Measurements from ENCODE around the gene C10orf90. TPM values are rescaled to one million over a fixed set of nuclear protein-coding genes. Genes with fewer than 3 reads are reported as not detected.
"Not testable (repeated sequence)": the region's sequence is repeated elsewhere in the genome, so short reads cannot be mapped to it uniquely, and the experiment has no call there.

C10orf90 gene
- total RNA-seq, 1 experiment from 2014 or later, result not detected

DNA sequence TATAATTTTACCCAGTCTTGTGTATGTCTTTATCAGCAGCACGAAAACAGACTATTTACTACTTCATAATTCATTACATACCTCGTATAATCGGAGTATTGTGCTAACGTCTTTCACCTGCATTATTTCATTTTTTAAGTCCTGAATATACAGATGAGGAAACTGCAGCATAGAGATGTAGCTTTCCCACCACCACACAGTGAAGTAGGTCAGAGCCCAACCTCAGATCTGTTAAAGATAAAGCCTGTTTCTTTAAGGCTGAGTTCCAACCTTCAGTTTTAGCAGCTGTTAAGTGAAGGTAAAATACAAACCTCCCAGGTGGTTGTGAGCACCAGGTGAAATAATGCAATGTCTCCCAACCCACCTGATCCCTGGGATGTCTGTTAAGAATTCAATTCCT is 280.2 kb downstream of the C10orf90 start:
- in situ Hi-C loops (cut with HindIII; ENCODE audit: low sequenced_read_pairs), result no loop called here
- no peak for DNase-seq (ENCODE audit: low spot score)

DNA sequence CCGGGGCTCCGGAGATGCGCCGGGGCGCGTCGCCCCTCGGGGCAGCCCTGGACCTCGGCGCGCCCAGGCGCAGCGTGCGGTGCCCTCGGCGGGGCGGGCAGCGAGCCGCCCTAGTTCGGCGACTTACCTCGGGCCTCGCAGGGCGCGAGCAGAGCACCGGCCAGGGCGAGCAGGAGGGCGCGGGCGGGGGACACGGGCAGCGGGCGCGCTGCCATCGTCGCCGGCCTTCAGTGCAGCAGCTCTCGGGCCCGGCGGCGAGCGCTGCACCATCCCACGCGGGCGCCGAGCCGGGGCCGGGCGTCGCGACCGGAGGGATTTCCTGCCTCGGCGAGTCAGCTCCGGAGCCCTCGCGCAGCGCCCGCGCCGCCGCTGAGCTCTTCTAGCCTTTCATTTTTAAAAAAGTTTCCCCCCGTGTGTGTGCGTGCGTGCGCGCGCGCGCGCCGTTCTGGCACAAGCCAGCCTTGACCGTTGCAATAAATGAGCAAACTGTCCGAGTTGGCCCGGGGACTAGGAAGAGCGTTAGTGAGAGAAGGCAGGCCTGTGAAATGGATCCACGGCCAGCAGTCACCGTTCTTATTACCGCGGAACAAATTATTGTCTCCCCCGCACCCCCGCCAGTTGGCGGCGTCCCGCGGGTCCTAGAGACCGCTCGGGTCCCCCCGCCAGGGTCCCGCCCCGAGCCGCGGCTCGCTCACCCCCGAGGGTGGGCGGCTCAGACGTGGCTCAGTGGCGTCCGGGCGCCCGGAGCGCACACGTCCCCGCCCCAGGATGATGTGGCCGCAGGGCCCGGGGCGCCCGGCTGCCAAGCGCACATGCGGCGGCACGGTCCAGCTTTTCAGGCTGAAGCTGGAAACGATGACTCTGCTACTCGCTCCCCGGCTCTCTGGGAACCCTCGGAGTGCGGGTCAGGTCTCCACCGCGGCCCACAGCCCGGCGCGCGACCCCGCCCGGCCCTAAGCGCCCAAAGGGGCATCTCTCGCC is 282.3 kb downstream of the C10orf90 start, which contains the start of gene ADAM12:
Gene ADAM12, minus strand, starts transcription at position 547 of the 981 bp plus-strand sequence. Its CDS starts 332 bp downstream, at position 215.
- DNase-seq (ENCODE audit: low spot score), result no peak
- in situ Hi-C loops (cut with HindIII; ENCODE audit: low sequenced_read_pairs), result no loop called here

DNA sequence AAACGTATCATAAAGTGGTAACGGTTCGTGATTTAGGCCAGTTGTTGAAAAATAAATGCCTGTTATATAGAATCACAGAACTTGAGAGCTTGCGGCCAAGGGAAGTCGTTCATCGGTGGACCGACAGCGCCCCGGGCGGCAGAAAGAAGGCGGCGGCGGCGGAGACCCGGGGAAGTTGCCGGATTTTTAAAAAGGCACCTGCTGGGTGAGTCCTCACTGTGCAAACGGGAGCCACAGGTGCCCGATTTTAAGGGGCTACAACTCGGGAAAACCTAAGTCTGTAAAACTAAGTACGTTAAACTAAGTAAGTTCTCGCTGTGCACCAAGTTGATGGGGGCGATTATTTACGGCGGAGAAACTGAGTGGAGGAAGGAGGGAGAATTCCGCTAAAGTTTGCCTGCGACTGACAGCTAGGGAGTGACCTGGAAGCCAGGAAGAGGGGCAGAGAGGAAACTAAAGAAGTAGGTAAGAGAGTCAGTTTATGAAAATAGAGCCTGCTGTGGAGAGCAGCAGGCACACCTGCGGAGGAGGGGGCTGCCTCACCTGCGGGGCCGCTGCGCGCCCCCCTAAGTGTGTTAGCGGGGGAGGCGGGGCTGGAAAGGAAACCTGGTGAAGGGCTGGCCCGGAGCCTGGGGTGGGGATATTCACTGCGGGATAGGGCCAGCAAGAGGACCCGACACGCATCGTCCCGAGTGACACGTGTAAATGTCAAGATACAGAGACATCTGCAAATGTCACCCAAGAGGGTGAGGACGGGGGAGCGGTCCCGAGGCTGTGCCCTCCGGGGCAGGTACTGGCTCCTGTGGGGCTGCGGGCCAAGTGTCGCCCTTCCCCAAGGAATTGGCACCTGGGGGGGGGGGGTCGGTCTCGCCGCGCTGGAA is 283.2 kb downstream of the C10orf90 start:
- in situ Hi-C loops (cut with HindIII; ENCODE audit: low sequenced_read_pairs), result no loop called here
- DNase-seq (ENCODE audit: low spot score), result no peak

DNA sequence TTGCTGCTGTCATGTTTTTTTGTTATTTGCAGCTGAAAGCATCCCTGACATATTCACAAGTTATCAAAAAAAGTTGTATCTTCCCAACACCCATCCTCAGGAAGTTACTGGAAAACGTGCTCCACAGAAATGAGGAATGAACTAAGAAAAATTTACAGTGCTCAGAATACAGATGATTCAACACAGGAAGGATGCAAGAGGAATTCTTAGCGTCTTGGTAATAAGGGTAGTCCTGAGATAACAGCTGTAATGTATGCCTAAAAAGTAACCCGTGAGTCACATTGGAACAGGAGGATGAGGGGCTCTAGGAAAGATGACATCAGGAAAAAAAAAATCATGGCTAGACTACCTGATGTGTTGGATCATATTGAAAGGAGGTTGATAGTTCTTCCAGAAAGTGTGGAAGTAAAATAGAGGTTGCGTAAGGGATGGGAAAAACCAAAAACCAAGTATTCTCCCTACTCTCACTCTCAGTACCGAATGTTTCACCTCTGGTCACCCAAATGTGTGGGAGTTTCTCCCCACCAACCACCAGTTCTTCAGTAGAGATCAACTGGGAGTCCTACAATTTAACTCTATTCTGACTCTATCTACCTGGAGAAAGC is 286.1 kb downstream of the C10orf90 start:
- DNase-seq (ENCODE audit: low spot score), result no peak
- in situ Hi-C loops (cut with HindIII; ENCODE audit: low sequenced_read_pairs), result no loop called here

DNA sequence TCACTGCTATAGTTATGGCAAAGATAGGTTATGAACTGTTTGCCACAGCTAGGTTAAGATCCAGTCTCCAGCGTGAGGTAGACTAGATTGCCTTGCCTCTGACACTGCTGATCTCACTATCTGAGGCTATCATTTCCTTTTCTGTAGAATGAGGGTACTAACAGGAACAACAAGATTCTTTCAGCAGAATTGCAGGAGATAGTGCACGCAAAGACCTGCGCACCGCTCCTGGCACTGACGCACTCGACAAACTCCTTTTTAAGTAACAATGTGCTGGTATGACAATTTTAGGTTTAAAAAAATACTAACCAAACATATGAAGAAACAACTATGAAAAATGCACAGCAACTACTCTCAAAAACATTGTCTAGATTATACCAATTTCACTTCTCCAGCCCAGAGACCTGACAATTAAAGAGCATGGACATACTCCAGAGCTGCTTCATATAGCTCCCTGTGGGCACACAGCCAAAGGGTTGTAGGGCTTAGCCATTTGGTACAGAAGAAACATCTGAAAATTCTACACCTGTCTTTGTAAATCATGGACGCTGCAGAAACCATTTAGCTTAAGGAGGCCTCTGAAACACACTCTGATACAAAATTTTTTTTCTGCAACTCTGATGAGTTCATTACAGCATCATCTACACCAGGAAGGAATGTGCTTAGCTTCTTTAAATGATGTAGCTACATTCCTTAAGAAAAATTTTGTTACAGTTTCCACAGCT is 290.0 kb downstream of the C10orf90 start:
- no peak for DNase-seq (ENCODE audit: low spot score)
- in situ Hi-C loops (cut with HindIII; ENCODE audit: low sequenced_read_pairs), result no loop called here

DNA sequence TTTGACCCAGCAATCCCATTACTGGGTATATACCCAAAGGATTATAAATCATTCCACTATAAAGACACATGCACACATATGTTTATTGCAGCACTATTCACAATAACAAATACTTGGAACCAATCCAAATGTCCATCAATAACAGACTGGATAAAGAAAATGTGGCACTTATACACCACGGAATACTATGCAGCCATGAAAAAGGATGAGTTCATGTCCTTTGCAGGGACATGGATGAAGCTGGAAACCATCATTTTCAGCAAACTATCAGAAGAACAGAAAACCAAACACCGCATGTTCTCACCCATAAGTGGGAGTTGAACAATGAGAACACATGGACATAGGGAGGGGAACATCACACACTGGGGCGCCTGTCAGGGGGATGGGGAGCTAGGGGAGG is 291.3 kb downstream of the C10orf90 start:
- in situ Hi-C loops (cut with HindIII; ENCODE audit: low sequenced_read_pairs), result not testable (repeated sequence)

DNA sequence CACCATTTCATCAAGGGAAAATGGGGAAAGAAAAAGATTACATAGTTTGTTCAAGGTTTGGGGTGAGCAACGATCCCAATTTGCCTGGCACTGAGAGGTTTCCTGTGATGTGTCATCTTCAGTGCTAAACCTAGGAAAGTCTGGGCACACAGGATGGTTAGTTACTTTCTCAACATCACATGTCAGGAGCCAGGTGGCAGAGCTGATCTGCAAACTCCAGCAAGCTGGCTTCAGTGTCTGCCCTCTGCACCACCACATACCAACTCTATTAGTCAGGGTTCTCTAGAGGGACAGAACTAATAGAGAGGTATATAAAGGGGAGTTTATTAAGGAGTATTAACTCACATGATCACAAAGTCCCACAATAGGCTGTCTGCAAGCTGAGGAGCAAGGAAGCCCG is 293.5 kb downstream of the C10orf90 start:
- in situ Hi-C loops (cut with HindIII; ENCODE audit: low sequenced_read_pairs), result no loop called here
- no peak for DNase-seq (ENCODE audit: low spot score)

More for the DNA sequence above, 291.3 kb downstream of the C10orf90 start:
- not testable (repeated sequence) for DNase-seq (ENCODE audit: low spot score)

DNA sequence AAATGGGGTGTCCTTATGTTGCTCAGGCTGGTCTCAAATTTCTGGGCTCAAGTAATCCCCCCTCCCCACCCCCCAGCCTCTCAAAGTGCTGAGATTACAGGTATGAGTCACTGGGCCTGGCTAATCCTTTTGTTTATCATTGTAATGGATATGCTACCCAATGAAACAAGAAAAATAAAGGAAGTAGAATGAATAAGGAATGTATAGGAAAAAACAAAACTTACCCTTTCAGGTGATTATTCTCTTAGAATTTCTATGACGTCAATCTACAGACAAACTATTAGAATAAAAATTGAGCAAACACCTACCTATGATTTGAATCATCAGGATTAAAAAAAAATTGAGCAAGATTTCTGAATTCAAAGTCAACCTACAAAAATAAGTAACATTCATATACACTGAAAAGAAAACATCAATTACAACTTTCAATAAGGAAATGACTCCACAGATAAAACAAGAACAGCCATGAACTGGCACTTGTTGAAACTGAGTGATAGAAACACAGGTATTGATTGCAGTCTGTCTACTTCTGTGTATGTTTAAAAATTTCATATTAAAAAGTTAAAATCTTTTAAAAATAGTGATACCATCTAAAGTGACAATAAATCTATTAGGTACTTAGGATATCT is 294.5 kb downstream of the C10orf90 start:
- no peak for DNase-seq (ENCODE audit: low spot score)
- in situ Hi-C loops (cut with HindIII; ENCODE audit: low sequenced_read_pairs), result no loop called here

DNA sequence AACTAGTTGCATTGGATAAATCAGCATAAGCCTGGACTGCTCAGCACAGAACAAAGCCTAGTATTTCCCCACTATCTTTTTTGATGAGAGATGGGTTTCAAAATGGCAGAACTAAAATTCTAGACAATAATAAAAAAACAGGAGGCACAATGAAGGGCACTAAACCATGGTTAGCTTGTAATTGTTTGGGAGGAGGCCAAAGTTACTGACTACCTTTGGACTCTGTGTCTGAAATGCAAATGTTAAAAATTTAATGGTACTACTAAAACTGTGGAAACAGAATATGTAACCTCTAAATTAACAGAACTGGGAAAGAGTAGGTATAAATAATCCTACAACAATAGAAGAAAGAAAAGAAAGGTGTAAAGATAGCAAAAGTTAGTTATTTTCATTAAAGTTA is 295.2 kb downstream of the C10orf90 start:
- DNase-seq (ENCODE audit: low spot score), result no peak
- in situ Hi-C loops (cut with HindIII; ENCODE audit: low sequenced_read_pairs), result no loop called here

Other genes with a start within 250 kb of the C10orf90 start
- 28.7 and 36.6 TPM in 2 replicates for gene DOCK1, start 234.7 kb upstream of the C10orf90 start, total RNA-seq (2014; rRNA removed; shearing (Covaris generic))

Measured in G401 (cell line).